IMR-90 (cell line): ENCODE measurements around the gene BEAN1. TPM values are rescaled to one million over a fixed set of nuclear protein-coding genes. Genes with fewer than 3 reads are reported as not detected.

Experiments used
- ATAC-seq: fragments of 200-7000 bp; cut with Tn5 transposase; 2 replicates; pipeline ENCODE4 v1.9.1; 2020; ENCODE audit warnings: low read depth, mild to moderate bottlenecking, moderate library complexity
- BruUV-seq: library from RNA; stranded (reverse); fragments of 400-500 nt; replicated peaks from 2 replicates; lab custom pipeline; 2021; lab: Mats Ljungman, UMichigan
- CTCF ChIA-PET: fragments of 300-600 bp; formaldehyde crosslinking; extraction: SDS; loops from one replicate; lab custom pipeline; 2021; ENCODE audit warnings: antibody characterized with exemption; lab: Yijun Ruan, JAX
- POLR2A ChIA-PET: fragments of 300-600 bp; sonication (Branson Sonifier 250); formaldehyde crosslinking; loops from one replicate; lab custom pipeline; 2022; ENCODE audit warnings: antibody characterized with exemption; ENCODE audit not compliant: unreplicated experiment; lab: Charles Lee
- DNase-seq: peaks from one replicate; pipeline ENCODE4 v3.0.0; 2013
- H2AFZ ChIP-seq: replicated peaks from 2 replicates; pipeline ENCODE3; 2013; ENCODE audit warnings: low read length, mild to moderate bottlenecking; ENCODE audit not compliant: poor library complexity
- H2AK5ac ChIP-seq: 2 replicates; pipeline ENCODE4 v1.6.1; 2013; ENCODE audit warnings: low read depth, low read length, inconsistent platforms
- H2AK9ac ChIP-seq: replicated peaks from 2 replicates; pipeline ENCODE3; 2013; ENCODE audit warnings: mild to moderate bottlenecking, low read depth, low read length, moderate library complexity; ENCODE audit not compliant: poor library complexity
- H2BK120ac ChIP-seq: 2 replicates; pipeline ENCODE4 v1.6.1; 2013; ENCODE audit warnings: low read depth, low read length, inconsistent platforms
- H2BK15ac ChIP-seq: 3 replicates; pipeline ENCODE4 v1.6.1; 2013; ENCODE audit warnings: low read depth, low read length, inconsistent platforms
- H2BK20ac ChIP-seq: 2 replicates; pipeline ENCODE4 v1.6.1; 2013; ENCODE audit warnings: low read depth, mild to moderate bottlenecking, inconsistent platforms, low read length, moderate library complexity
- H2BK5ac ChIP-seq: 2 replicates; pipeline ENCODE4 v1.6.1; 2013; ENCODE audit warnings: mild to moderate bottlenecking, low read depth, low read length, inconsistent platforms; ENCODE audit not compliant: poor library complexity, severe bottlenecking
- H3K14ac ChIP-seq: replicated peaks from 2 replicates; pipeline ENCODE4 v1.6.1; 2013; ENCODE audit warnings: low read depth, low read length, inconsistent platforms
- H3K18ac ChIP-seq: 2 replicates; pipeline ENCODE4 v1.6.1; 2013; ENCODE audit warnings: low read depth, low read length, control low read depth
- H3K23ac ChIP-seq: 2 replicates; pipeline ENCODE4 v1.6.1; 2013; ENCODE audit warnings: low read depth, low read length, inconsistent platforms
- H3K27ac ChIP-seq: 2 replicates; pipeline ENCODE4 v1.5.1; 2013; ENCODE audit warnings: mild to moderate bottlenecking, control low read depth, low read length; ENCODE audit not compliant: insufficient read depth
- H3K27me3 ChIP-seq: 2 replicates; pipeline ENCODE4 v1.6.1; 2013; ENCODE audit warnings: low read length; ENCODE audit not compliant: control insufficient read depth, insufficient read depth
- H3K36me3 ChIP-seq: 2 replicates; pipeline ENCODE4 v1.6.1; 2013; ENCODE audit warnings: low read length, mixed read lengths; ENCODE audit not compliant: control insufficient read depth, insufficient read depth
- H3K4ac ChIP-seq: 2 replicates; pipeline ENCODE4 v1.6.1; 2013; ENCODE audit warnings: low read depth, low read length, inconsistent platforms
- H3K4me1 ChIP-seq: 2 replicates; pipeline ENCODE4 v1.6.1; 2013; ENCODE audit warnings: low read length, mixed read lengths; ENCODE audit not compliant: control insufficient read depth, insufficient read depth
- H3K4me2 ChIP-seq: 2 replicates; pipeline ENCODE4 v1.6.1; 2013; ENCODE audit warnings: low read depth, mild to moderate bottlenecking, control low read depth, low read length, moderate library complexity
- H3K4me3 ChIP-seq: 2 replicates; pipeline ENCODE4 v1.5.1; 2013; ENCODE audit warnings: low read depth, mild to moderate bottlenecking, control low read depth, low read length, moderate library complexity; ENCODE audit not compliant: insufficient read depth
- H3K56ac ChIP-seq: 2 replicates; pipeline ENCODE4 v1.6.1; 2013; ENCODE audit warnings: low read length, inconsistent platforms; ENCODE audit not compliant: insufficient read depth; ENCODE audit errors: extremely low read depth
- H3K79me1 ChIP-seq, 2 experiments: 2 replicates each; pipeline ENCODE4 v1.6.1; 2013; ENCODE audit warnings: low read length in 2 of 2, inconsistent platforms in 1 of 2, low read depth in 1 of 2
- H3K9ac ChIP-seq: 2 replicates; pipeline ENCODE4 v1.6.1; 2013; ENCODE audit warnings: low read depth, low read length, control low read depth
- H3K9me1 ChIP-seq: 2 replicates; pipeline ENCODE4 v1.6.1; 2013; ENCODE audit warnings: low read length, inconsistent platforms; ENCODE audit not compliant: insufficient read depth
- H3K9me3 ChIP-seq: 2 replicates; pipeline ENCODE4 v1.6.1; 2013; ENCODE audit warnings: low read length; ENCODE audit not compliant: control insufficient read depth, insufficient read depth
- H4K20me1 ChIP-seq: 2 replicates; pipeline ENCODE4 v1.6.1; 2013; ENCODE audit warnings: low read length, inconsistent platforms; ENCODE audit not compliant: insufficient read depth
- H4K5ac ChIP-seq: 2 replicates; pipeline ENCODE4 v1.6.1; 2013; ENCODE audit warnings: mild to moderate bottlenecking, low read depth, low read length, control low read depth
- H4K8ac ChIP-seq, 2 experiments: 2 replicates each; pipeline ENCODE4 v1.6.1; 2013; ENCODE audit warnings: low read depth in 2 of 2, low read length in 2 of 2, control low read depth in 1 of 2, inconsistent platforms in 1 of 2
- H4K91ac ChIP-seq: 2 replicates; pipeline ENCODE4 v1.6.1; 2013; ENCODE audit warnings: low read depth, low read length, inconsistent platforms; ENCODE audit not compliant: insufficient read depth
- MAFK ChIP-seq: IDR thresholded peaks from 2 replicates; pipeline ENCODE4 v1.6.1; 2012; ENCODE audit warnings: low read depth, low read length, improper control_type of control experiment
- MXI1 ChIP-seq: IDR thresholded peaks from 2 replicates; pipeline ENCODE4 v1.6.1; 2012; ENCODE audit warnings: low read depth, mild to moderate bottlenecking, low read length, moderate library complexity, borderline replicate concordance
- POLR2A ChIP-seq: IDR thresholded peaks from 2 replicates; pipeline ENCODE4 v1.6.1; 2012; ENCODE audit warnings: mild to moderate bottlenecking, low read depth, low read length
- WGBS, 2 experiments: methylation state at CpG; one replicate each; pipeline versions ENCODE4 v1.1.5 to v1.1.7; 2013; ENCODE audit warnings: missing lambda C conversion rate in 2 of 2; ENCODE audit not compliant: insufficient read length in 1 of 2; ENCODE audit errors: extremely low coverage in 2 of 2; 5-methylcytosine and 5-hydroxymethylcytosine counted together
- dilution Hi-C: fragments of 300-500 bp; cut with HindIII; formaldehyde crosslinking; loops from one replicate; pipeline ENCODE4 v1.14.3; 2018; ENCODE audit warnings: low sequenced_read_pairs; ENCODE audit not compliant: unreplicated experiment
- in situ Hi-C: fragments of 300-500 bp; cut with MboI; formaldehyde crosslinking; loops from 3 replicates; pipeline ENCODE4 v1.14.3; 2019; ENCODE audit warnings: low sequenced_read_pairs, inconsistent platforms, mixed read lengths
- intact Hi-C: fragments of 100-400 bp; cut with micrococcal nuclease; formaldehyde crosslinking; loops from 2 replicates; pipeline ENCODE4 v1.10.0; 2022
- polyA plus RNA-seq, 3 experiments: library from polyadenylated mRNA; depleted of rRNA; stranded (reverse); fragments of >200 nt; gene quantifications; 2 replicates each; pipeline ENCODE4 v1.2.3, GENCODE V29; 2012; ENCODE audit warnings: low replicate concordance in 1 of 3
- total RNA-seq: library from RNA; depleted of rRNA; stranded (reverse); fragments of >200 nt; gene quantifications from 2 replicates; pipeline ENCODE4 v1.2.3, GENCODE V29; 2012
- TF ChIP-seq, protein P1 (sequence below): conservative IDR thresholded peaks from 2 replicates; pipeline ENCODE4 v1.5.1; 2012; ENCODE audit warnings: mild to moderate bottlenecking, low read depth, low read length, improper control_type of control experiment
- TF ChIP-seq, protein P2 (sequence below): fragments of 150-350 bp; IDR thresholded peaks from 2 replicates; pipeline ENCODE4 v1.6.1; 2017; ENCODE audit warnings: mild to moderate bottlenecking, antibody characterized with exemption, low read length, low read depth

BEAN1 gene
- total and polyA plus RNA-seq, 2 of the 4 experiments (the other 2 are of a cell fraction) = not detected

GRCh38 chr16:66525396-66526180, 98.5 kb downstream of the BEAN1 start:
- H4K91ac ChIP-seq = no peak overlapping the region
- no peak overlapping the region for H4K5ac ChIP-seq
- no peak overlapping the region for H3K27ac ChIP-seq
- H3K4me2 ChIP-seq = no peak overlapping the region
- H3K79me1 ChIP-seq = peaks cover 3 to 11% of the 10 kb centered on the region in 2 experiments; a peak in 3 of 4 replicates
- no peak overlapping the region for H2AFZ ChIP-seq
- H3K9ac ChIP-seq = no peak overlapping the region
- H2AK5ac ChIP-seq = no peak overlapping the region
- H2AK9ac ChIP-seq = no peak overlapping the region
- no peak overlapping the region for H2BK20ac ChIP-seq
- H3K4ac ChIP-seq = no peak overlapping the region
- no TSS peak for BruUV-seq
- ChIA-PET POLR2A (no interaction called here), CTCF (no interaction called here)
- H2BK120ac ChIP-seq = no peak overlapping the region
- ATAC-seq (no peak), DNase-seq (no peak)
- peaks cover 12% of the 10 kb centered on the region for H3K4me1 ChIP-seq
- no peak overlapping the region for H2BK5ac ChIP-seq
- peaks cover 27% of the 10 kb centered on the region for H3K9me1 ChIP-seq
- dilution Hi-C loops (no loop called here), intact Hi-C loops (no loop called here), in situ Hi-C loops (no loop called here)
- no peak overlapping the region for H3K18ac ChIP-seq
- no peaks in the 10 kb centered on the region; the same call in 1 of the 2 replicates for H4K20me1 ChIP-seq
- H3K23ac ChIP-seq = no peak overlapping the region
- H3K56ac ChIP-seq = no peak overlapping the region
- no peak overlapping the region for H3K4me3 ChIP-seq
- H3K27me3 ChIP-seq = no peaks in the 10 kb centered on the region
- no peak overlapping the region for H3K14ac ChIP-seq
- no peak overlapping the region for H4K8ac ChIP-seq
- 87% methylated on average over 4 of the region's 9 CpGs; no CpG with 5 or more reads in 1 of the 2 experiments for WGBS, 2 experiments
- H2BK15ac ChIP-seq = no peak overlapping the region
- no peaks in the 10 kb centered on the region for H3K9me3 ChIP-seq
- peaks cover 39% of the 10 kb centered on the region for H3K36me3 ChIP-seq
- TF ChIP-seq, protein P1, sequence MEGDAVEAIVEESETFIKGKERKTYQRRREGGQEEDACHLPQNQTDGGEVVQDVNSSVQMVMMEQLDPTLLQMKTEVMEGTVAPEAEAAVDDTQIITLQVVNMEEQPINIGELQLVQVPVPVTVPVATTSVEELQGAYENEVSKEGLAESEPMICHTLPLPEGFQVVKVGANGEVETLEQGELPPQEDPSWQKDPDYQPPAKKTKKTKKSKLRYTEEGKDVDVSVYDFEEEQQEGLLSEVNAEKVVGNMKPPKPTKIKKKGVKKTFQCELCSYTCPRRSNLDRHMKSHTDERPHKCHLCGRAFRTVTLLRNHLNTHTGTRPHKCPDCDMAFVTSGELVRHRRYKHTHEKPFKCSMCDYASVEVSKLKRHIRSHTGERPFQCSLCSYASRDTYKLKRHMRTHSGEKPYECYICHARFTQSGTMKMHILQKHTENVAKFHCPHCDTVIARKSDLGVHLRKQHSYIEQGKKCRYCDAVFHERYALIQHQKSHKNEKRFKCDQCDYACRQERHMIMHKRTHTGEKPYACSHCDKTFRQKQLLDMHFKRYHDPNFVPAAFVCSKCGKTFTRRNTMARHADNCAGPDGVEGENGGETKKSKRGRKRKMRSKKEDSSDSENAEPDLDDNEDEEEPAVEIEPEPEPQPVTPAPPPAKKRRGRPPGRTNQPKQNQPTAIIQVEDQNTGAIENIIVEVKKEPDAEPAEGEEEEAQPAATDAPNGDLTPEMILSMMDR = no peak
- no peak for TF ChIP-seq MAFK
- TF ChIP-seq, protein P2, sequence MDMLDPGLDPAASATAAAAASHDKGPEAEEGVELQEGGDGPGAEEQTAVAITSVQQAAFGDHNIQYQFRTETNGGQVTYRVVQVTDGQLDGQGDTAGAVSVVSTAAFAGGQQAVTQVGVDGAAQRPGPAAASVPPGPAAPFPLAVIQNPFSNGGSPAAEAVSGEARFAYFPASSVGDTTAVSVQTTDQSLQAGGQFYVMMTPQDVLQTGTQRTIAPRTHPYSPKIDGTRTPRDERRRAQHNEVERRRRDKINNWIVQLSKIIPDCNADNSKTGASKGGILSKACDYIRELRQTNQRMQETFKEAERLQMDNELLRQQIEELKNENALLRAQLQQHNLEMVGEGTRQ = no peak
- TF ChIP-seq POLR2A = no peak
- no peak for TF ChIP-seq MXI1
